GM19452 (cell line): Measurements from ENCODE around the gene SLC24A5.

Experiments
- ATAC-seq: cut with Tn5 transposase; IDR thresholded peaks from one replicate; pipeline ENCODE4 v1.9.1; 2021; ENCODE audit not compliant: unreplicated experiment

SLC24A5 gene

DNA sequence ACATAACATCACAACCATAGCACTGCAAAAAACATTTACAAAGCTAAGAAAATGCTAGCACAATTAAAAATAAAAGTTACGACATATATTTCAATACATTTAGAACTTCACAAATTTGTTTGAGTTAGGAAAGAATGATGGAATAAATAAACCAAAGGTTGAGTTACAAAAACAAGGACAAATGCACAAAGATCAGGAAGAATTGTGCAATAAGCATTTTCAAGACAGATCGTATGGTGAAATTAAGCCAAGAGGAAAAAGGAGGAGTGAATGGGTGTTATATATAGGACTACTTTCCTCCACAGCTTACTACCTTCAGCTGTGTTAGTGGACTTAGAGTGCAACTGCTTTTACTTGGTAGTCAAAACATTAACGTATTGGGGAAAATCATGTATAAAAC lies 64.7 kb downstream of the SLC24A5 start:
- no peak for ATAC-seq

DNA sequence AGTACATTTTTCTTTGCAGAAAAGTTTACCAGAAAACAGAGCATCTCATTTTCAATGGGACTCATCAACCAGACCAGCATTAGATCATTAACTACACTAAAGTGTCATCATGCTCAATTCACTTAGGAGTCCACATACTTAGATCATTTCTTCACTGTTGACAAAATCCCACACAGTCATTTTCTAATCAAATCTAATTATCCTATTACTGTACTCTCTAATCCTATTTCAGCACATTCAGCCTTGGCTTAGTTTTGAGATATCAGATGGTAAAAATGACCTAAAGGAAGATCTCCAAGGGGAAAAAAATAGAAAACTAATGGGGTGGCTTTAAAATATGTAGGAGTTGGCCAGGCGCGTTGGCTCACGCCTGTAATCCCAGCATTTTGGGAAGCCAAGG lies 65.5 kb downstream of the SLC24A5 start:
- ATAC-seq, result no peak

DNA sequence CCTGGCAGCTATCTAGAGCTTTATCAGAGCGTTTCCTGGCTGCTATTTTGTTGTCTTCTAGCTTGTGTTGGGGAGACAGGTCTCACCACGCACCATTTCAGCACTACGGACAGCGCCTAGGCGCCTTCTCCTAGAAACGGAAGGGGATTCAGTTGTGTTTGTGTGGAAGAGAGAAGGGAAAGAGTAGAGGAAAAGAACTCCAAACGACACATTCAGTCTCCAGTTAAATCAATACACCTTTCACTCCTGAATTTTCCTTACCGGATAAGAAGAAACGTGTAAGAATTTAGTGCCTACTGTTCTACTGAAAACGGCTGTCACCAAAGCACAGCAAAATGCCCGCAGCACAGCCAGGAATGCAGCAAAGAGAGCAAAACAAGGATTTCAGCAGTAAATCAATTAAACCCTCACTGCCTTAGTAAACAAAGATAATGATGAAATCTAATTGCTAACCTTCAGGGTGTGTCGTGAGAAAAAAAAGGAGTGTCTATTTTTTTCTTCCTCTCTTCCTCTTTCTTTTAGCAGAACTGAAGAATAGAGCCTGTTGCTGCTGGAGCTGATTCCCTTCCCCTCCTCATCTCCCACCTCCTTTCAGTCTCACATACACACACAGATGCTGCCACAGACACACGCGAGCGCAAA lies 70.3 kb downstream of the SLC24A5 start:
- ATAC-seq, result no peak

DNA sequence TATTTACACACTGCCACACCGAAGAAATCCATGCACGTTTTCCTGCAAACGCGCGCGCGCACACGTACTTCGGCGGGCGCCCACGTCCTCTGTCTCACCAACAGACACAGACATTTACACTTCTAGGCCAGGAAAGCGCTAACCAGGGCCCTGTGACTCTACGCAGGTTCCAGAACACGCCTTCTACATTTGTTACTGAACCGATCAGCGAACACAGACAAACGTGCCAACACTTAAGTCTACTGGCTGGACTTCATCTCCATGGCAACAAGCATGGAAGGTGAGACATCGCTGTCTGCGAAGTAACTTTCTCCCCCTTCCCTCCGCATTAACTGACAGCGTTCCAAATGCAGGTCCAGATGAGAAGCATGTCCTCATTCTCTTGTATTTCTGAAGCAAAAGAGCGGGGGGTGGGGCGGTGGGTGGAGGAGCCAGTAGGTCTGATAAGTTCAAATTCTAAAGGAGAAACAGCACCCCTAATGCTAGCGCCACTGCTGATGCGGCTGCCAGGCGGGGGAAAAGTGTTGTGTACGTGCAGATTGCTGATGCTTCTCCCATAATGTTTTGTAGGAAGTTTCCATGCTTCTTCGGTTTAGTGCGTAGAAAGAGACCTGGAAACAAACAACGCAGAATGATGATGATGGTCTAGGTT lies 70.9 kb downstream of the SLC24A5 start, which contains the start of gene CTXN2:
Gene CTXN2, plus strand, starts transcription at position 92 of the 652 bp plus-strand sequence. CDS start 9,636 bp downstream, outside the sequence.
- no peak for ATAC-seq
